ENCODE measurements around the gene WFDC10B. TPM values are rescaled to one million over a fixed set of nuclear protein-coding genes. Genes with fewer than 3 reads are reported as not detected.

WFDC10B gene
- not detected in 2 replicates for total RNA-seq (2013; cell fraction: nucleolus; rRNA removed)
- total RNA-seq (2014; rRNA removed), result not detected in 2 replicates
- not detected in 2 replicates for total RNA-seq (2014; rRNA removed; fragmentation: Illumina TruSeq; extraction: Trizol)
- not detected in 2 replicates for total RNA-seq (2021)
- not detected for polyA plus RNA-seq (2011; ENCODE audit: low read depth)
- polyA plus RNA-seq (2011; rRNA removed), result not detected in 2 replicates
- not detected in 2 replicates for polyA plus RNA-seq (2011; cell fraction: cytosol; rRNA removed)
- polyA plus RNA-seq (2011; cell fraction: nucleus; rRNA removed), result not detected in 2 replicates
- not detected in 2 replicates for polyA plus RNA-seq (2012)
- polyA plus RNA-seq (2014; fragmentation: Illumina TruSeq; extraction: Trizol), result not detected in 2 replicates
- not detected for polyA plus RNA-seq (2014; fragmentation: Nextera tagmentation; extraction: Ambion mirVana)
- not detected in 2 replicates for polyA plus RNA-seq (2014; rRNA removed)
- not detected for polyA plus RNA-seq (2016; fragmentation: Nextera tagmentation; extraction: Ambion mirVana)
- polyA minus RNA-seq (2011; rRNA and poly(A)+ RNA removed), result not detected in 2 replicates
- polyA minus RNA-seq (2011; cell fraction: cytosol; rRNA and poly(A)+ RNA removed), result not detected in 2 replicates
- not detected in 2 replicates for polyA minus RNA-seq (2011; cell fraction: nucleus; rRNA and poly(A)+ RNA removed)
- percentile 8 among the genes with signal in this experiment for Bru-seq, nascent RNA
- percentile 18 among the genes with signal in this experiment for BruChase-seq, experiment 1, labeled RNA remaining after a 6-hour chase
- BruChase-seq, experiment 2, labeled RNA remaining after a 2-hour chase, result percentile 8 among the genes with signal in this experiment
- long read RNA-seq, experiment 1, result 0 reads
- long read RNA-seq, experiment 2, result 0 reads

DNA sequence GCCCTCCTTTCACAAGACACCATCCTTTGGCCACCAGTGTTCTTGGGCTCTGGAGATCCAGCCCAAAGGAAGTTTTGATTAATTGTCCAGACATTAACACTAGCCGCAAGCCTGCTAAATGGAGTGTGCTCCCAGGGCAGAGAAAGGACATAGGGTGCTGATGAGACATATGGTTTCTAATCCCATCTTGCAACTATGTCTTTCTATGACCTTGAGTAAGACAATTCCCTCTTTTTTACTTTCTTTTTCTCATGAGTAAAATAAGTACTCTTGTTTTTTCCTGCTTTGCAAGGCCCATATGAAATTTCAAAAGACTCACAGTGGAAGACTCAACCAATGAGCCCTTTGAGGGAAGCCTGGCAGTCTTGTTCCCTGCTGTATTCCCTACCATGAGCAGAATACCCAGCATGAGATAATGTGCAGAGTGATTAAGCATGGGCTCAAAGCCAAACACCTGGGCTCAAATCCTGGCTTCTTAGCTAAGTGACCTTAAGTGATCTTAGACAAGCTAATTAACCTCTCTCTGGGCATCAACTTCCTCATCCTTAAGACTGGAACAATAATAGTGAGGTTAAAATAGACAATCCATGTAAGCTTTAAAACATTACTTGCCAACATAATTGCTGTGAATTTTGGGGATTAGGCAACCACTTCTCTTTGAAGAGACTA is at the start of gene WFDC10B:
Gene WFDC10B (minus strand): TSS at position 51 of the 669 bp plus-strand sequence. CDS start 19,027 bp downstream, outside the sequence.
- 95% methylated on average over 1 of the region's 1 CpG for WGBS (ENCODE audit: insufficient coverage, insufficient replicate concordance, low lambda C conversion rate, missing lambda C conversion rate)
- POLR2A ChIA-PET, result no interaction called here
- H3K4me2 ChIP-seq (ENCODE audit: control insufficient read depth, insufficient read depth), result no peak within 1 kb of the TSS
- SMC1A ChIA-PET (ENCODE audit: uncharacterized antibody, unreplicated experiment), result interaction anchor here (1.1 kb wide), 1 partner anchor 138 kb away, joined by 3 read pairs; no protein-coding TSS in a partner anchor
- intact Hi-C loops (cut with micrococcal nuclease; ENCODE audit: unreplicated experiment) (no loop called here), in situ Hi-C loops (cut with MboI) (no loop called here)
- FAIRE-seq (no peak), DNase-seq (ENCODE audit: low read depth, low spot score) (no peak), ATAC-seq (no peak)
- H3K9ac ChIP-seq (ENCODE audit: control insufficient read depth, insufficient read depth, low read length), result no peak within 1 kb of the TSS
- no peak within 1 kb of the TSS for H3K4me3 ChIP-seq
- no peaks in the 10 kb centered on the region; the same call in 2 of the 3 replicates for H3K9me3 ChIP-seq (replicated peaks; ENCODE audit: control insufficient read depth, insufficient read depth, low read length)
- H3K27ac ChIP-seq (ENCODE audit: control insufficient read depth, insufficient read depth), result no peak within 1 kb of the TSS
- RAD21 ChIA-PET (ENCODE audit: unreplicated experiment), result no interaction called here
- H3K4me1 ChIP-seq (ENCODE audit: control insufficient read depth, insufficient read depth, low read length), result peaks cover 17% of the 10 kb centered on the region
- CTCF ChIA-PET, result no interaction called here
- H2AFZ ChIP-seq (ENCODE audit: control insufficient read depth, low read depth, low read length), result no peak within 1 kb of the TSS
- H3K79me2 ChIP-seq (ENCODE audit: control insufficient read depth, insufficient read depth, low read length), result no peaks in the 10 kb centered on the region
- no peaks in the 10 kb centered on the region for H4K20me1 ChIP-seq (ENCODE audit: control insufficient read depth, insufficient read depth)
- no peaks in the 10 kb centered on the region for H3K36me3 ChIP-seq (ENCODE audit: control insufficient read depth in 2 of 2, insufficient read depth in 2 of 2, low read length in 1 of 2)
- no TSS peak for BruUV-seq (replicated peaks)
- no peaks in the 10 kb centered on the region for H3K27me3 ChIP-seq (replicated peaks in 1 of 2; ENCODE audit: control insufficient read depth in 2 of 2, insufficient read depth in 2 of 2, low read length in 1 of 2)
- TF ChIP-seq SRF (IDR thresholded peaks at IDR 0.05; ENCODE audit: low read depth in 2 of 2, low read length in 2 of 2), result no peak
- TF ChIP-seq NBN (IDR thresholded peaks at IDR 0.05), result no peak
- TF ChIP-seq STAT3 (IDR thresholded peaks at IDR 0.05; ENCODE audit: low read depth, low read length), result no peak
- TF ChIP-seq CHD4 (IDR thresholded peaks at IDR 0.05), result no peak
- TF ChIP-seq ZNF622 (IDR thresholded peaks at IDR 0.05), result no peak
- TF ChIP-seq RFX5 (IDR thresholded peaks at IDR 0.05; ENCODE audit: low read depth, low read length), result no peak
- no peak for TF ChIP-seq ZNF207 (IDR thresholded peaks at IDR 0.05; ENCODE audit: borderline replicate concordance)
- no peak for TF ChIP-seq PAX8 (IDR thresholded peaks at IDR 0.05)
- TF ChIP-seq BCL11A (IDR thresholded peaks at IDR 0.05; ENCODE audit: low read depth, low read length), result no peak
- TF ChIP-seq BMI1 (IDR thresholded peaks at IDR 0.05; ENCODE audit: borderline replicate concordance), result no peak
- TF ChIP-seq CEBPB (IDR thresholded peaks at IDR 0.05; ENCODE audit: borderline replicate concordance in 1 of 2, low read depth in 2 of 2, low read length in 2 of 2), result no peak
- no peak for TF ChIP-seq NFYB (IDR thresholded peaks at IDR 0.05; ENCODE audit: insufficient read depth, low read depth, low read length)
- no peak for TF ChIP-seq TCF7 (IDR thresholded peaks at IDR 0.05; ENCODE audit: borderline replicate concordance)
- TF ChIP-seq, protein P1, sequence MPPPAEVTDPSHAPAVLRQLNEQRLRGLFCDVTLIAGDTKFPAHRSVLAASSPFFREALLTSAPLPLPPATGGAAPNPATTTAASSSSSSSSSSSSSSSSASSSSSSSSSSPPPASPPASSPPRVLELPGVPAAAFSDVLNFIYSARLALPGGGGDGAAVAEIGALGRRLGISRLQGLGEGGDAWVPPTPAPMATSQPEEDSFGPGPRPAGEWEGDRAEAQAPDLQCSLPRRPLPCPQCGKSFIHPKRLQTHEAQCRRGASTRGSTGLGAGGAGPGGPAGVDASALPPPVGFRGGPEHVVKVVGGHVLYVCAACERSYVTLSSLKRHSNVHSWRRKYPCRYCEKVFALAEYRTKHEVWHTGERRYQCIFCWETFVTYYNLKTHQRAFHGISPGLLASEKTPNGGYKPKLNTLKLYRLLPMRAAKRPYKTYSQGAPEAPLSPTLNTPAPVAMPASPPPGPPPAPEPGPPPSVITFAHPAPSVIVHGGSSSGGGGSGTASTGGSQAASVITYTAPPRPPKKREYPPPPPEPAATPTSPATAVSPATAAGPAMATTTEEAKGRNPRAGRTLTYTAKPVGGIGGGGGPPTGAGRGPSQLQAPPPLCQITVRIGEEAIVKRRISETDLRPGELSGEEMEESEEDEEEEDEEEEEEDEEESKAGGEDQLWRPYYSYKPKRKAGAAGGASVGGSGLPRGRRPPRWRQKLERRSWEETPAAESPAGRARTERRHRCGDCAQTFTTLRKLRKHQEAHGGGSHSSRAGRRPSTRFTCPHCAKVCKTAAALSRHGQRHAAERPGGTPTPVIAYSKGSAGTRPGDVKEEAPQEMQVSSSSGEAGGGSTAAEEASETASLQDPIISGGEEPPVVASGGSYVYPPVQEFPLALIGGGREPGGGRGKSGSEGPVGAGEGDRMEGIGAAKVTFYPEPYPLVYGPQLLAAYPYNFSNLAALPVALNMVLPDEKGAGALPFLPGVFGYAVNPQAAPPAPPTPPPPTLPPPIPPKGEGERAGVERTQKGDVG (CRISPR knock-in tag; IDR thresholded peaks at IDR 0.05), result no peak
- no peak for TF ChIP-seq ZNF274 (IDR thresholded peaks at IDR 0.05; ENCODE audit: insufficient read depth, insufficient read length)
- TF ChIP-seq SMC3 (IDR thresholded peaks at IDR 0.05; ENCODE audit: borderline replicate concordance, low read length), result no peak

Data from GM12878 (cell line).